ENCODE data around the gene RNF183.
A peak's percentile ranks its signal among the peaks of the same experiment; 100 is the strongest.
"Not testable (repeated sequence)": the region's sequence is repeated elsewhere in the genome, so short reads cannot be mapped to it uniquely, and the experiment has no call there.

The RNF183 gene

DNA sequence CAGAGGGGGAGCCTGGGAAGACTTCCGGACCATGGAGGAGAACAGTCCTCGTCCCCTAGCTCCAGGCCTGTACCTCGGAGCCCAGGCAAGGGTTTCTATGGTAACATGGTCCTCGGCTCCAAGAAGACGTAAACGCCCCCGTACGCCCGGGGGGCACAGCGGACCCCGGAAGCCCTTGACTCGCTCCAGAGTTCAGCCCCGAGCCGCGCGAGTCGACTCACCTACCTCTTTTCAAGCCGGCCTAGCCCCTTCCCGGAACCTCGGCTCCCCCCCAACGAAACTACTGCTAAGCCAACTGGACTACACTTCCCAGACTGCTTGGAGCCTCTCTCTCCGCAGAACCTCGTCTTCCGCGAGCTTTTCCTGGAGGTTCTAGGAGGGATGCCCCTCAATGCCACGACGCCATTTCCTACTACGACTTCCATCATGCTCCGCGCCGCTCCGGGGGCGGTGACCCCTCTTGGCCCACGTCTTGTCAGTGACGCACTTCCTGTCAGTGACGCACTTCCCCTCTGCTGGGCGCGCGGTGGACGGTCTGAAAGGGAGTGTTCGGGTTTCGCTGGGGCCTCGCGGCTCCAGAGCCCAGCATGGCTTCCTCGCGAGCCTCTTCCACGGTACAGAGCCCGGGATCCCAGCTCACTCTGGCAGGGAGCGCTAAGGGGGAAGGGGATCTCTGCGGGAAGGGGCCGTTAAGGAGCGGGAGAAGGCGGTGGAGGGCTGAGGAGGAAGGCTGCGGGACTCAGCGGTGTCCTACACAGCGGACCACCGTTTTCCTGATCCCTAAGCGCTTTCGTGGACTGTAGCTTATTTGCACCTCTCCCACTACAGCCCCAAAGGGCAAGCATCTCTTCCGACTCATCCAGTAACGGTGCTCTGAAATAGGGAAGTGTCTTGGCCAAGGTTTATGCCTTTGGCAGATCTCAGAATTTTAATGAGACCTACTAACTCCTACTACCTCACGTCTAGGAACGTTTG, 27.7 kb downstream of the RNF183 start, which contains the start of the genes CDC26 and PRPF4:
TSS of gene CDC26 (minus strand) at position 416 of the 975 bp plus-strand sequence. CDS start 3,065 bp downstream, outside the sequence.
TSS of gene PRPF4 (plus strand) at position 502 of the 975 bp plus-strand sequence. CDS start at position 588, 86 bp downstream.
- Mint-ChIP-seq H3K9me3 (no peaks in the 10 kb centered on the region), H3K4me1 (ENCODE audit: low read depth) (peaks cover 9% of the 10 kb centered on the region), H3K27me3 (no peaks in the 10 kb centered on the region), H3K36me3 (ENCODE audit: low read depth) (peaks cover 51% of the 10 kb centered on the region), H3K27ac (no peak within 1 kb of the TSS), H3K4me3 (no peak within 1 kb of the TSS)
- intact Hi-C loops (cut with micrococcal nuclease), result loop anchor here (1.0 to 10.0 kb wide), 7 partner anchors 55 to 382 kb away; partner anchors contain the start of genes ALAD, SLC31A2 and WDR31

DNA sequence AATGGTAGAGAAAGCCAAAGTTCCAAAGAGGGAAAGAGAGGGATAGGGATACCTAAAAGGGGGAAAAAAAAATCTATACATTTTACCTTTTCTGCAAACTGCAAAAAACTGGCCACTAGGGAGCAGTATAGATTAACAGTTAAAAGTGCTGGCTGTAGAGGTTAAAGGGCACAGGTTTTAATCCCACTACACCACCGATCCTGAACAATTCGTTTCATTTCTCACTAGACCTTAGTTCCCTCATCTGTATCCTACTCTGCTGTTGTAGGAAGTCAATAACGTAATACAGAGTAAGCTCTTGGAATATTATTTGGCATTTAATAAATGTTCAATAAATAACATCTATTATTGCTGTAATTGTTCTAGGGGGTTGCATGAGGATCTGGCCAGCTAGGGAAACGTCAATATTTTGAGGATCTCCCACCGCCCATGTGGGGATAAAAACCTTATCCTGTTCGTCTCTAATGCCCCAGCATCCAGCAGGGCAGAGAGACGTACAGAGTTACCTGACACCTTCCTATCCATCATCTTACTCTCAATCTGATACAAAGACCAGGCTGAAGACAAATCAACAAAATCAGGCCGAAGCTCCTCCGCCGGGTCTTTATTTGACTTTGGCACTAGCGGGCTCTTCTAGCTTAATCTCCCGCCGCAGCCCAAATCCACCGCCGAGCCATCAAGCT, 28.6 kb downstream of the RNF183 start:
- Mint-ChIP-seq H3K36me3 (ENCODE audit: low read depth) (peaks cover 51% of the 10 kb centered on the region), H3K27me3 (no peaks in the 10 kb centered on the region), H3K27ac (no peak overlapping the region), H3K9me3 (no peaks in the 10 kb centered on the region), H3K4me1 (ENCODE audit: low read depth) (peaks cover 5% of the 10 kb centered on the region), H3K4me3 (no peak overlapping the region)
- intact Hi-C loops (cut with micrococcal nuclease), result loop anchor here (1.0 to 10.0 kb wide), 7 partner anchors 54 to 383 kb away; partner anchors contain the start of genes ALAD, SLC31A2 and WDR31

DNA sequence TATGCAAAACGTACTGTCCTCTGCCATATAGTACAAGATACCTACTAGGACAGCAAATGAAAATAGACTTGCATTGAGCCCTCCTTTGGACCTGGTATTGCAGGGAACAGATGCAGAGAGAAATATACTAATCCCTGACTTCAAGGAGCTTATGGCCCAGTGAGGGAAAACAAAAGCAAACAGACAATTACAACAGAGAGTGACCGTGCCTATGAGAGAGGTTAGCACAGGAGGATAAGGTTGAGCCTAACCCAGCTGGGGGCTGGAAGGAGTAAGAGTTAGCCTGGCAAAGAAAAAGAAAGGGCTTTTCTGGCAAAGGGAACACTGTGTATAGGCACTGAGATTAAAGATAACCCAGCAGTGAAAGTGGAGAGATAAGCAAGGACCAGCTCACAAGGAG, 33.3 kb downstream of the RNF183 start:
- Mint-ChIP-seq H3K27me3 (no peaks in the 10 kb centered on the region), H3K27ac (no peak overlapping the region), H3K9me3 (no peaks in the 10 kb centered on the region), H3K4me3 (no peak overlapping the region), H3K4me1 (ENCODE audit: low read depth) (peaks cover 5% of the 10 kb centered on the region), H3K36me3 (ENCODE audit: low read depth) (peaks cover 75% of the 10 kb centered on the region)
- intact Hi-C loops (cut with micrococcal nuclease), result loop anchor here (10.0 kb wide), 2 partner anchors 85 to 115 kb away; partner anchors contain the start of gene SLC31A2

DNA sequence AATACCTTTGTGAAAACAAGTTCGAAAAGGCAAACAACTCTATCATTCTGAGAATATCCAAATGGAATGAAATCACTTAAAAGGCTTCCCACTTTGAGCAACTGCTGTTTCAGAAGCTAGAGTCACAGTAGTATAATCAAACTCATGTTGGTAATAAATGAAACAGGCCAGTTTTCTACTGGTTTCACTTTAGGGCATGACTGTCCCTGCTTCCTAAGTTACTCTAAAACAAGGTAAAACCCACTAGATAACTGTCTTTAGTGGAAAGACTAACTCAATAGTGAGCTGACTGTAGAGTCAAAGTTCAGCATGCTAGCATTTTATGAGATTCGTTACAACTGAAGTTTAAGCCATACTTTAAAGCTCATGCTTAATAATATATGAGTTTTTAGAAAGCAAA, 33.8 kb downstream of the RNF183 start:
- Mint-ChIP-seq H3K4me3 (no peak overlapping the region), H3K4me1 (ENCODE audit: low read depth) (peaks cover 4% of the 10 kb centered on the region), H3K9me3 (no peaks in the 10 kb centered on the region), H3K27me3 (no peaks in the 10 kb centered on the region), H3K27ac (no peak overlapping the region), H3K36me3 (ENCODE audit: low read depth) (peaks cover 78% of the 10 kb centered on the region)
- intact Hi-C loops (cut with micrococcal nuclease), result no loop called here

DNA sequence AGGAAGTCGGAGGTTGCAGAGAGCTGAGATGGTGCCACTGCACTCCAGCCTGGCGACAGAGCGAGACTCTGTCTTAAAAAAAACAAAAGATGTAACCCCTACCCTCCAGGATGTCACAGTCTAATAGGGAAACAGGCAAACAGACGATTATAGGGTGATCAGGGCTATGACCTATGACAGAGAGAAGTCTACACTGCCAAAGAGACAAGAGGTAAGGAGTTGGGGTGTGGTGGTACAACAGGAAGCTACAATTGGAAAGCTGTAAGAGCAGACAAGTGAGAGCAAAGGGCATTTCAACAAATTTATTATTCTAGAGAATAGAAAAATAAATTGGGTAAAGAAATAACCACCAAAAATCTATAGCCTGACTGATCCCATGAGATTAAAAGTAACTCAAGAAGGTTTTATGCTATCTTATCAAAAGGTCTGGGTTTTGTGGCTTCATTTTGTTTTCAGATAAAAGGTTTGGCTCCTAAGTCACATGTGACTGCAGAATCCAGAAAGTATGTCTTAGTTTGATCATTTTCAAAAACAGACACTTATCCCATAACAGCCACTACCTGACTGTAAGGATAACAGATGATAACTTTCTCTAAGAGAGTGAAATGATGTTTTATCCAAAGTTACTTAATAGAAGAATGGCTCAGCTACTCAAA, 35.1 kb downstream of the RNF183 start:
- intact Hi-C loops (cut with micrococcal nuclease), result no loop called here
- Mint-ChIP-seq H3K4me1 (ENCODE audit: low read depth) (no peaks in the 10 kb centered on the region), H3K27ac (no peak overlapping the region), H3K9me3 (no peaks in the 10 kb centered on the region), H3K4me3 (no peak overlapping the region), H3K36me3 (ENCODE audit: low read depth) (peaks cover 85% of the 10 kb centered on the region), H3K27me3 (no peaks in the 10 kb centered on the region)

DNA sequence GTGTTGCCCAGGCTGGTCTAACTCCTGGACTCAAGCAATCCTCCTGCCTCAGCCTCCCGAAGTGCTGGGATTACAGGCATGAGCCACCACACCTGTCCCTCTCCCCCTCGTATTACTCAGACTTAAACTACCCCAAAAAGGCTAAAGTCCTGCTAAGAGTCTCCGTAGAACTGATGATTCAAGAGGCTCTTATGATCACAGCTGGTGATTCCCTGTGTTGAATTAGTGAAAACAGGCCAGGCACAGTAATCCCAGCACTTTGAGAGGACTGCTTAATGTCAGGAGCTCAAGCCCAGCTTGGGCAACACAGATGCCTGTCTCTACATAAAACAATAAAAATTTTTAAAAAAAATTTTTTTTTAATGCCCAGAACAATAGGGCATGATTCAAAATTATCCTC, 37.0 kb downstream of the RNF183 start:
- no peaks in the 10 kb centered on the region for H3K9me3 Mint-ChIP-seq
- H3K4me1 Mint-ChIP-seq (ENCODE audit: low read depth), result no peaks in the 10 kb centered on the region
- H3K27ac Mint-ChIP-seq, result no peak overlapping the region
- no peaks in the 10 kb centered on the region for H3K27me3 Mint-ChIP-seq
- H3K4me3 Mint-ChIP-seq, result no peak overlapping the region
- H3K36me3 Mint-ChIP-seq (ENCODE audit: low read depth), result peaks cover 82% of the 10 kb centered on the region
- intact Hi-C loops (cut with micrococcal nuclease), result no loop called here

DNA sequence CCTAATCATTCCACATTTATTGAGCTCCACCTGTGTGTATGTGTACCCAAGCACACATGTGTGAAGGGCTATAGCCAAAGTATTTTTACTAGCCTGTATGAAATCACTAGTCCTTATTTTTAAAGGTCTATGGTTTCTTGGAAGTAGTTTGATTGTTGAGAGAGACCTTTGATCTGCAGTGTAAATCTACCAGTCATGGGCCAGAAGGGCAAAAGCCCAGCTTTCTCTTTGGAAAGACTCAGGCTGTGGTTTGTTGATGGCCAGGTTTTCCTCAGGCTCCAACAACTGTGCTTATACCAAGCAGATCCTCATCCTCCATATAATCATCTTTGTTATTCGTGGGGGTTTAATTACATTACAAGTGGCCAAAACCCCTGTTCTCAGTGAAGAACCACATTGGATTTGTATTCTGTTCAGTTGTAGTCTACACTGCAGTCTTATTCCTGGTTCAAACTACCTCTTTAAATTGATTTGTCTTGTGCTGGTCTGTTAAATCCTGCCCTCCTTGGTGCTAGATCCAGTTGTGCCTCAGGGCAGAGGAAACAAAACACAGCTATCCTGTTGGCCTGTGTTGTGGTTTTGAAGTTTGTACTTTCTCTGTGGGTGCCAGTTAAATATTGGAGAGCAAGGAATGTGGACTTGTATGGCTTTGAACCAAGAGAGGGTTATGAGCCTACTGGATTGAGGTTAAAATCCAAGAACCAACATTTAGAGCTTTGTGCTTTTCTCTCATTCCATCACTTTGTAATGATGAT, 41.1 kb downstream of the RNF183 start:
- Mint-ChIP-seq H3K9me3 (no peaks in the 10 kb centered on the region), H3K4me3 (no peak overlapping the region), H3K4me1 (ENCODE audit: low read depth) (no peaks in the 10 kb centered on the region), H3K27ac (no peak overlapping the region), H3K36me3 (ENCODE audit: low read depth) (peaks cover 87% of the 10 kb centered on the region), H3K27me3 (no peaks in the 10 kb centered on the region)
- intact Hi-C loops (cut with micrococcal nuclease), result no loop called here

DNA sequence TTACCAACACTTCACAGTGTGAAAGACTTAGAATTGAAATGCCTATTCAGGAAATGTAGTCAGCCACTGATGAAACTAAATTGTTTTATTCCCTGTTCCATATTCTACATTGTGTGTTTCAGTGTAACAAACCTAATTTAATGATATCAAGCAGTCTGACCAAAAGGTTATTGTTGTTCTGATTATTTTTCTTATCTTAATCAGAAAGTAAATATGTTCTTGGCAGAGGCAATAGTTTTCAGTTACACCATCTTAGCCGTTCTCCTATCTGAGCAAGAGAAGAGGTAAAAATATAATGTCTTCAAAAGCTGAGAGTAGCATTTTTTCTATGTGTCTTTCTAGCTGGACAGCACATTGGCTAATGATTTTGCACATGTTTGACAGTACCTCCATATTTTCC, 44.9 kb downstream of the RNF183 start:
- Mint-ChIP-seq H3K36me3 (ENCODE audit: low read depth) (peaks cover 72% of the 10 kb centered on the region), H3K27me3 (no peaks in the 10 kb centered on the region), H3K27ac (no peak overlapping the region), H3K4me3 (no peak overlapping the region), H3K9me3 (no peaks in the 10 kb centered on the region), H3K4me1 (ENCODE audit: low read depth) (peaks cover 12% of the 10 kb centered on the region)
- intact Hi-C loops (cut with micrococcal nuclease), result no loop called here

DNA sequence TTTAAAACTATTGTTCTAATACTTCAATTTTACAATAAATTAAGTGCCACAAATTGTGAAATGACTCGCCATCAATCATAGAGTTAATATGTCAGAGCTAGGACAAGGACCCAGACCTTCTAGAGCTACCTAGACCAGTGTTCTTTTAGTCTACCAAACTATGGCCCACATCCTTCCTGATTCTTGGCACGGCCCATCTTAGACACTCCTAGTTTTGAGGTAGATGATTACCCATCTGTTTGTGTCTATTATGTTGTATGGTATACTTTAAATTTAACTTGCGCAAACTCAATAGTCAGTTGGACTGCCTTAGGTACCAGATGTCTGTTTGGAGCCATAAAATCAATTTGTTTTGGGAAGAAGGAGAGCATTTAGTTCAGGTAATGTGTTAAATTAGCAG, 45.3 kb downstream of the RNF183 start:
- H3K27me3 Mint-ChIP-seq, result no peaks in the 10 kb centered on the region
- intact Hi-C loops (cut with micrococcal nuclease), result no loop called here
- no peaks in the 10 kb centered on the region for H3K9me3 Mint-ChIP-seq
- H3K4me1 Mint-ChIP-seq (ENCODE audit: low read depth), result peaks cover 12% of the 10 kb centered on the region
- no peak overlapping the region for H3K4me3 Mint-ChIP-seq
- peaks cover 69% of the 10 kb centered on the region for H3K36me3 Mint-ChIP-seq (ENCODE audit: low read depth)
- no peak overlapping the region for H3K27ac Mint-ChIP-seq

DNA sequence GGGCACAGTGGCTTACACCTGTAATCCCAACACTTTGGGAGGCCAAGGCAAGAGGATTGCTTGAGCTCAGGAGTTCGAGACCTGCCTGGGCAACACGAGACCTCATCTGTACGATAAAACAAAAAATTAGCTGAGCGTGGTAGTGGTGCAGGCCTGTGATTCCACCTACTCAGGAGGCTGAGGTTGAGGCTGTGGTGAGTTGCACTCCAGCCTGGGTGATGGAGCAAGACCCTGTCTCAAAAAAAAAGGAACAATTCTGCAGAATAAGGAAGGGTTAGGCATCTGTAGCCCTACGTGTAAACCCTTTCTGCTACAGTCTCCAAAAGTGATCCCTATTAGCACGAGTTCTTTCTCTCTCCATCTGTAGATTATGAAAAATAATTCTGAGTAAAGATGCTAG, 47.7 kb downstream of the RNF183 start:
- no peak overlapping the region for H3K4me3 Mint-ChIP-seq
- peaks cover 47% of the 10 kb centered on the region for H3K36me3 Mint-ChIP-seq (ENCODE audit: low read depth)
- H3K27me3 Mint-ChIP-seq, result no peaks in the 10 kb centered on the region
- peak overlapping the region; percentile 29 for H3K27ac Mint-ChIP-seq
- peaks cover 12% of the 10 kb centered on the region for H3K4me1 Mint-ChIP-seq (ENCODE audit: low read depth)
- intact Hi-C loops (cut with micrococcal nuclease), result no loop called here
- H3K9me3 Mint-ChIP-seq, result no peaks in the 10 kb centered on the region

DNA sequence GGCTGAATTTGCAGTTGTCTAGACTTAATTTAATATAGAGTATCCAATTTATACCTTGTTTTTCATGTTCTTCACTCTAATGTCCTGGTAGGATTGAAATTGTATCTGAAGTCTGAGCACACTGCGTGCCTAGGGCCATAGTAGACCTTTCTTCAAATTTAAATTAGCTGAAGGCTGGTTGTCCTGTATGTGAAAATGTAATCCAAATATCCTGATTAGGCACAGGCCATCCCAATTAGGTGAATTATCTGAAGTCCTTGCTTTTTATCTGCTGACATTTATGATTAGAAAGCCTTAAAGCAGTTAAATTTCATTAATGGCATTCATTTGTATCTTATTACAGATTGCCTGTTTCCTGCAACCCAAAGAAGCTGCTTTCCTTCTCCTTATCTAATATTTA, 48.2 kb downstream of the RNF183 start:
- Mint-ChIP-seq H3K36me3 (ENCODE audit: low read depth) (peaks cover 42% of the 10 kb centered on the region), H3K4me1 (ENCODE audit: low read depth) (peaks cover 12% of the 10 kb centered on the region), H3K27ac (peak overlapping the region; percentile 29), H3K9me3 (no peaks in the 10 kb centered on the region), H3K27me3 (no peaks in the 10 kb centered on the region), H3K4me3 (no peak overlapping the region)
- intact Hi-C loops (cut with micrococcal nuclease), result no loop called here

DNA sequence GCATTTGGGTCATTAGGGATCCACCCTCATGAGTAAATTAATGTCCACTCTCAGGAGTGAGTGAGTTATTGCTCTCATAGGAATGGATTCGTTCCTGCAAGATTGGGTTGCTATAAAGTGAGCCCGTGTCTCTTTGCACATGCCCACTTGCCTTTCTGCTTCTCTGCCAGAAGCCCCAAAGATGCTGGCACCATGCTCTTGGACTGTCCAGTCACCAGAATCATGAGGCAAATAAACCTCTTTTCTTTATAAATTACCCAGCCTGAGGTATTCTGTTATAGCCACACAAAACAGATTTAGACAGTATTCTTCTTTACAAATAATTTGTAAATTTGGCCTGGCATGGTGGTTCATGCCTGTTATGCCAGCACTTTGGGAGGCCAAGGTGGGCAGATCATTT, 52.4 kb downstream of the RNF183 start:
- intact Hi-C loops (cut with micrococcal nuclease), result no loop called here
- Mint-ChIP-seq H3K4me1 (ENCODE audit: low read depth) (peaks cover 16% of the 10 kb centered on the region), H3K27me3 (no peaks in the 10 kb centered on the region), H3K9me3 (no peaks in the 10 kb centered on the region), H3K36me3 (ENCODE audit: low read depth) (peaks cover 11% of the 10 kb centered on the region), H3K27ac (no peak overlapping the region), H3K4me3 (no peak overlapping the region)

DNA sequence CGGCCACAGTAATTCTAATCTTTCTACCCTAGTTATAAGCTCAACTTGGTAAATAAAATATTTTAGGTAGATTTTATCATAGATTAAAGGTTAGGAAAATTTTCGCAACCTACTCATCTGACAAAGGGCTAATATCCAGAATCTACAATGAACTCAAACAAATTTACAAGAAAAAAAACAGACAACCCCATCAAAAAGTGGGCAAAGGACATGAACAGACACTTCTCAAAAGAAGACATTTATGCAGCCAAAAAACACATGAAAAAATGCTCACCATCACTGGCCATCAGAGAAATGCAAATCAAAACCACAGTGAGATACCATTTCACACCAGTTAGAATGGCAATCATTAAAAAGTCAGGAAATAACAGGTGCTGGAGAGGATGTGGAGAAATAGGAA, 53.5 kb downstream of the RNF183 start:
- H3K9me3 Mint-ChIP-seq; intact Hi-C loops (cut with micrococcal nuclease); H3K27me3 Mint-ChIP-seq; H3K4me3 Mint-ChIP-seq; H3K27ac Mint-ChIP-seq: not testable (repeated sequence)
- peaks cover 12% of the 10 kb centered on the region for H3K4me1 Mint-ChIP-seq (ENCODE audit: low read depth)
- peaks cover 14% of the 10 kb centered on the region for H3K36me3 Mint-ChIP-seq (ENCODE audit: low read depth)
